Measurements from ENCODE around the gene TSHZ2. TPM values are rescaled to one million over a fixed set of nuclear protein-coding genes. Genes with fewer than 3 reads are reported as not detected.

The TSHZ2 gene
- total RNA-seq, 6 experiments from 2014 or later: not detected

DNA sequence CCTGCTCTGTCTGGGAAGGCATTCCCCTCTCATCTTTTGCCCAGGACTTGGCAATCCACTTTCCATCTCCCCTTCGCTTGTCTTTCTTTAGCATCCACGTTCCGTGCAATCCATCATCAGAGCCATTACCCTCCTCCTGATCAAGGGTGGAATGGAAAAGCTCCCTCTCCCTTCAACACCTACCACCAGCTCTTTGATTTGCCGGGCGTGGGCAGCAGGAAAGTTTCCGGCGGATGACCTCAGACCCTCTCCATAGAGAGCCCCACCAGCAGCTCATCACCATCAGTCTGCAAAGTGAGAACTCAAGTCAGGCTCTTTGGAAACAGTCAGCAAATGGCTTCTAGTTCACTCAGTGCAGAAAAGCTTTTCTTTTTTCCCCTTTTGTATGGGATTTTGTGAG, 76.2 kb downstream of the TSHZ2 start:
- Mint-ChIP-seq H3K9me3 (peaks cover 42% of the 10 kb centered on the region), H3K27me3 (ENCODE audit: insufficient read depth) (no peaks in the 10 kb centered on the region; the same call in none of the 2 replicates), H3K4me3 (no peak overlapping the region), H3K36me3 (ENCODE audit: low read depth) (0 out of 2 replicates have a peak, but pooled peaks cover 3% of the 10 kb centered on the region), H3K4me1 (ENCODE audit: low read depth) (no peaks in the 10 kb centered on the region), H3K27ac (no peak overlapping the region)
- TF ChIP-seq, protein P1, sequence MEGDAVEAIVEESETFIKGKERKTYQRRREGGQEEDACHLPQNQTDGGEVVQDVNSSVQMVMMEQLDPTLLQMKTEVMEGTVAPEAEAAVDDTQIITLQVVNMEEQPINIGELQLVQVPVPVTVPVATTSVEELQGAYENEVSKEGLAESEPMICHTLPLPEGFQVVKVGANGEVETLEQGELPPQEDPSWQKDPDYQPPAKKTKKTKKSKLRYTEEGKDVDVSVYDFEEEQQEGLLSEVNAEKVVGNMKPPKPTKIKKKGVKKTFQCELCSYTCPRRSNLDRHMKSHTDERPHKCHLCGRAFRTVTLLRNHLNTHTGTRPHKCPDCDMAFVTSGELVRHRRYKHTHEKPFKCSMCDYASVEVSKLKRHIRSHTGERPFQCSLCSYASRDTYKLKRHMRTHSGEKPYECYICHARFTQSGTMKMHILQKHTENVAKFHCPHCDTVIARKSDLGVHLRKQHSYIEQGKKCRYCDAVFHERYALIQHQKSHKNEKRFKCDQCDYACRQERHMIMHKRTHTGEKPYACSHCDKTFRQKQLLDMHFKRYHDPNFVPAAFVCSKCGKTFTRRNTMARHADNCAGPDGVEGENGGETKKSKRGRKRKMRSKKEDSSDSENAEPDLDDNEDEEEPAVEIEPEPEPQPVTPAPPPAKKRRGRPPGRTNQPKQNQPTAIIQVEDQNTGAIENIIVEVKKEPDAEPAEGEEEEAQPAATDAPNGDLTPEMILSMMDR (IDR thresholded peaks at IDR 0.05): no peak
- no peak for DNase-seq

DNA sequence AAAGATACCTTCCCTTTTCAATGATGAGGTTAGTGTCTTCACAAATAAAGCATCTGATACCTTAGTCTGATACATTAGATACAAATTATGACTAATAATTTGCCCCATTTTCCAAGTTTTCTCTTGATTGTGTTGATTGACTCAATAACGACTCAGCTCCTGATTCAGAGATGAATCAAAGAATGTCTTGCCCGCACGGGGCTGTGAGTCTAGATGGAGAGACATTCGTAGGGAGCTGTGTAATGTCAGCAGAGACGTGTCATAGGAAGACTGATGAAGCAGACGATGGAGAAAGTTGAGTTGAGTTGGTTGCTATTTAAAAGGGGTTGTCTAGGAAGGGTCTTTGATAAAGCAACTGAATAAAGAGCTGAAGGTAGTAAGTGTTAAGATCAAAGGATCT, 78.2 kb downstream of the TSHZ2 start:
- peaks cover 46% of the 10 kb centered on the region for H3K9me3 Mint-ChIP-seq
- H3K36me3 Mint-ChIP-seq (ENCODE audit: low read depth): 0 out of 2 replicates have a peak, but pooled peaks cover 3% of the 10 kb centered on the region
- H3K4me1 Mint-ChIP-seq (ENCODE audit: low read depth): no peaks in the 10 kb centered on the region
- H3K27ac Mint-ChIP-seq: no peak overlapping the region
- H3K4me3 Mint-ChIP-seq: no peak overlapping the region
- H3K27me3 Mint-ChIP-seq (ENCODE audit: insufficient read depth): no peaks in the 10 kb centered on the region; the same call in none of the 2 replicates
- TF ChIP-seq, protein P1 (IDR thresholded peaks at IDR 0.05): no peak
- no peak for DNase-seq

DNA sequence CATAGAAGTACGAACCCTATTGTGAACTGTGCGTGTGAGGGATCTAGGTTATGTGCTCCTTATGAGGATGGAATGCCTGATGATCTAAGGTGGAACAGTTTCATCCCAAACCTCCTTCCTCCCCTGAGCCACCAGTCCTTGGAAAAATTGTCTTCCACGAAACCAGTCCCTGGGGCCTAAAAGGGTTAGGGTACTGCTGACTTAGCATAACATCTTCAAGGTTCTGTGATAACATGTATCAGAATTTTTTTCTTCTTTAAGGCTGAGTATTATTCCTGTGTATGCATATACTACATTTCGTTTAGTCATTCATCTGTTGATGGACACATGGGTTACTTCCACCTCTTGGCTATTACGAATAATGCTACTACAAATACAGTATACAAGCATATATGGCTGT, 80.2 kb downstream of the TSHZ2 start:
- H3K36me3 Mint-ChIP-seq (ENCODE audit: low read depth): 0 out of 2 replicates have a peak, but pooled peaks cover 3% of the 10 kb centered on the region
- no peak for DNase-seq
- H3K27me3 Mint-ChIP-seq (ENCODE audit: insufficient read depth): no peaks in the 10 kb centered on the region; the same call in 1 of the 2 replicates
- TF ChIP-seq, protein P1 (IDR thresholded peaks at IDR 0.05): no peak
- H3K4me3 Mint-ChIP-seq: no peak overlapping the region
- no peaks in the 10 kb centered on the region for H3K4me1 Mint-ChIP-seq (ENCODE audit: low read depth)
- no peak overlapping the region for H3K27ac Mint-ChIP-seq
- peaks cover 56% of the 10 kb centered on the region for H3K9me3 Mint-ChIP-seq

DNA sequence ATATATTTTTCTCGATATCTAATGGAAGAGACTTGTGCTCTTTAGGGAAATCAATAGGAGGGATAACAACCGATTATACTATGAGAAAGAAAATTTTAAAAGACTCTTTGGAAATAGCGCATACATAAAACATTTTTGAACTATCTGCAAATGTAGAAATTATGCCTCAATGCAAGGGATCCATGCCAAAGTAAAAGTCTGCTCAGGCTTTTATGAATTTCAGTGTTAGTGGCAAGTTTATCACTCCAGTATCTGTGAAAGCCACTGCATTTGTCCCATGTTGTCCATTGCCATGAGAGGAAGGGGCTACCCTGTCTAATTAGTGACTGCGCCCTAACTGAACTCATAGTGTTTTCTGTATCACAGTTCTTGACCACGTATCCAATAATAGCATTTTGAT, 81.4 kb downstream of the TSHZ2 start:
- peaks cover 53% of the 10 kb centered on the region for H3K9me3 Mint-ChIP-seq
- H3K27ac Mint-ChIP-seq: no peak overlapping the region
- H3K27me3 Mint-ChIP-seq (ENCODE audit: insufficient read depth): no peaks in the 10 kb centered on the region; the same call in 1 of the 2 replicates
- TF ChIP-seq, protein P1 (IDR thresholded peaks at IDR 0.05): no peak
- no peak for DNase-seq
- 0 out of 2 replicates have a peak, but pooled peaks cover 3% of the 10 kb centered on the region for H3K36me3 Mint-ChIP-seq (ENCODE audit: low read depth)
- no peaks in the 10 kb centered on the region for H3K4me1 Mint-ChIP-seq (ENCODE audit: low read depth)
- H3K4me3 Mint-ChIP-seq: no peak overlapping the region

DNA sequence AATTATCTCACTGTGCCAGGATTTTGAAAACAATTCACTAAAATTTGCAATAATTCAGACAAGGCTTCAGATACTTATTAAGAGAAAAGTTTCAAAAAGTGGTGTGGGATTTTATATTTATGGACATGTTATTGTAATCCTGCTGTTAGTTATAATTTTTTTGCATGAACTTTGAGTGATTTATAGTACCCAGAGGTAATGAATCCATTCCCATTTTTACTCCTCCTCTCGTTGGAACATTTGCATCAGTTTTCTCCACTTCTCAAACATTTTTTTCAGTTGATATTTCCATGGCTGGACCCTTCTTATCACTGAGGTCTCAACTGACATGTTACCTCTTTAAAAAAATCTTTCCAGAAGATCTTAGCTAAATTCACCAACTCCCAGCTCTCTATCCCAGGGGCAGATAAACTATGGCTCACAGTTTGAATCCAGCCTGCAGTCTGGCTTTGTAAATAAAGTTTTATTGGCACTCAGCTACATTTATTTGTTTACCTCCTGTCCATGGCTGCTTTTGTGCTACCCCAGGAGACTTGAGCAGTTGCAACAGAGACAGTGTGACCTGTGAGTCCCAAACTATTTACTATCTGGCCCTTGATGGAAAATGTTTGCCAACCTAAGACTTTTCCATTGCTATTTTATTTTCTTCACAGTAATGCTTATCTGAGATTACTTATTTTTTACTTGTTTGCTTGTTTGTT, 83.4 kb downstream of the TSHZ2 start:
- Mint-ChIP-seq H3K36me3 (ENCODE audit: low read depth) (0 out of 2 replicates have a peak, but pooled peaks cover 3% of the 10 kb centered on the region), H3K4me3 (no peak overlapping the region), H3K27me3 (ENCODE audit: insufficient read depth) (no peaks in the 10 kb centered on the region), H3K27ac (no peak overlapping the region), H3K9me3 (peaks cover 49% of the 10 kb centered on the region), H3K4me1 (ENCODE audit: low read depth) (no peaks in the 10 kb centered on the region)
- TF ChIP-seq, protein P1 (IDR thresholded peaks at IDR 0.05): no peak
- DNase-seq: no peak
